ENCODE data around the gene UBA52. TPM values are rescaled to one million over a fixed set of nuclear protein-coding genes. Genes with fewer than 3 reads are reported as not detected.
A peak's percentile ranks its signal among the peaks of the same experiment; 100 is the strongest.

UBA52 gene
- total and polyA plus RNA-seq, 2 of the 8 experiments (the other 6 are each of a cell fraction or from before 2014, with no cell fraction given): 1,340 to 5,409 TPM

DNA sequence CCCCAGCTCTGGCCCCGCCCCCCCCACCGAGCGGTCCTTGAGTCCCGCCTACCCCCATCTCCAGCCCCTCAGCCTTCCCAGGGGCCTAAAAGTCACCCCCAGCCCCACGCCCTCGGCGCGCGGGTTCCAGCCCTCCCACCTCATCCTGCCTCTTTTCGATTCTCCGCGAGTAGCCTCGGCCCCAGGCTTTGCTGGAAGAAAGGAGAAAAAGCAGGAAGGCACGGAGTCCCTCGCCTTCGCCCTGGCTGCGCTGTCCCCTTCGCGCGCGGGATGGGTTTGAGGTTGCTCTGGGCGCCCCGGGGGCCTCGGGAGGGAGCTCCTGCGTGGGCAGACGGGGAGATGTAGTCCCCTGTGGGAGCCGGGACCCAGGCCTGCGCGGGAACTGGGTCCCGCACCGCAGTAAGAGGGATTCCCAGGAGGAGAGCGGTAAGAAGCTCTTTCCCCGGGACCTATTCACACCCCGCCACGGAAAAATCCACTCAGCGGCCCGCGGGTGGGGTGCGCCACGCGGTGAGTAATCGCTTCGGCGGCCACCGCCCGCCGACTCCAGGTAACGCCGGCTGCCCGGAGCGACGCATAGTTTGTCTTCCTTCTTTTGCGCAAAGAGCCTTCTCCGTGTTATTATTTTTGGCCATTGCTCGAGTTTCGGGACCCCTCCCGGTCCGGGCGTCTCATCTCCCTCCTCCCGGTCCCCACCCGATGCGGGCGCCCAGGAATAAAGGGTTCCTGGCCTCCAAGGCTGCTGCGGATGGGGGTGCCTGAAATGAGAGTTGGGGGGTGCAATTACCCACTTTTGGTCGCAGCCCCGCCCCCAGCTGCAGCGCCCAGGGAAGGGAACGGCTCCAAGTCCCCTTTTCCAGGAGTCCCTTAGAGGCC, 35.8 kb downstream of the UBA52 start (continued):
- TF ChIP-seq NANOG (IDR thresholded peaks at IDR 0.05; ENCODE audit: insufficient read depth, low read depth, low read length, poor library complexity, severe bottlenecking) (no peak), FOSL1 (IDR thresholded peaks at IDR 0.05; ENCODE audit: insufficient read depth, low read depth, low read length) (no peak), SUZ12 (IDR thresholded peaks at IDR 0.05; ENCODE audit: low read length) (peak; percentile 99), POLR2AphosphoS5 (IDR thresholded peaks at IDR 0.05; ENCODE audit: low read depth, low read length) (no peak), KDM5A (IDR thresholded peaks at IDR 0.05; ENCODE audit: low read length) (no peak), JUND (IDR thresholded peaks at IDR 0.05; ENCODE audit: low read length) (no peak), CBX5 (IDR thresholded peaks at IDR 0.05; ENCODE audit: low read depth, low read length) (no peak), TAF1 (IDR thresholded peaks at IDR 0.05; ENCODE audit: low read depth, low read length) (no peak), RFX5 (IDR thresholded peaks at IDR 0.05; ENCODE audit: borderline replicate concordance, low read depth, low read length) (no peak), SIN3A (conservative IDR thresholded peaks at IDR 0.05 in 1 of 2, IDR thresholded peaks at IDR 0.05 in 1 of 2; ENCODE audit: low read depth in 1 of 2, low read length in 2 of 2) (no peak), ASH2L (IDR thresholded peaks at IDR 0.05; ENCODE audit: low read length) (no peak), KDM4A (IDR thresholded peaks at IDR 0.05; ENCODE audit: low read depth, low read length, severe bottlenecking) (no peak), JUN (IDR thresholded peaks at IDR 0.05; ENCODE audit: low read depth, low read length) (no peak), CHD2 (IDR thresholded peaks at IDR 0.05; ENCODE audit: low read length) (no peak), SIRT6 (IDR thresholded peaks at IDR 0.05; ENCODE audit: low read length) (no peak), CHD1 (IDR thresholded peaks at IDR 0.05; ENCODE audit: low read depth, low read length) (no peak), YY1 (IDR thresholded peaks at IDR 0.05; ENCODE audit: low read depth, low read length) (no peak)
